ENCODE data around the gene MAP2K1. TPM values are rescaled to one million over a fixed set of nuclear protein-coding genes. Genes with fewer than 3 reads are reported as not detected.

The MAP2K1 gene
- total RNA-seq, 2 experiments from 2014 or later = 33.8 to 34.7 TPM

DNA sequence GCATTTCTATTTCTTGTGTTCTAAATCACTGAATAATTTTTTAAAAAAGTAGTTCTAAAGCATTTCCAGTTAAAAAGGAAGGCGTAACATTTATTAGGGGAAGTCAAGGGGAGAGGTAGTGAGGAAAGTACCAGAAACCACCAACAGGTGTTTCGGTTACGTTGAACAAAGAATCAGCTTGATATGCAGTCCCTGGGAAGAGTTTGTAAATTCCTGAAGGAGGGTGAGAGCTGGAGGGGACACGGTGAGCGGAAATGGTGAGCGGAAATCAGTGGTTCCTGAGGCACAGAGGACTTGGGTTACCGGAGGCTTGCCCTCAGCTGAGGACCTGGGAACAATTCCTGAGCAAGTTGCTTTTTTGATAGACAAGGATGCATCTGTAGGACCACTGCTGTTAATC, 17.8 kb downstream of the MAP2K1 start:
- Histone ChIP-seq H3K27me3 (ENCODE audit: control insufficient read depth in 1 of 2, insufficient read depth in 2 of 2, low read length in 2 of 2) (no peaks in the 10 kb centered on the region), H3K9me3 (ENCODE audit: control insufficient read depth in 1 of 2, insufficient read depth in 1 of 2, low read length in 2 of 2) (no peaks in the 10 kb centered on the region), H3K4me1 (ENCODE audit: insufficient read depth, low read length) (peaks cover 62% of the 10 kb centered on the region), H3K27ac (ENCODE audit: low read depth in 1 of 2, low read length in 2 of 2) (no peak overlapping the region), H3K36me3 (ENCODE audit: insufficient read depth, low read length) (peaks cover under 1% of the 10 kb centered on the region), H3K4me3 (ENCODE audit: low read length) (no peak overlapping the region)
- Mint-ChIP-seq H3K36me3 (ENCODE audit: low read depth) (peaks cover 8% of the 10 kb centered on the region), H3K9me3 (no peaks in the 10 kb centered on the region), H3K4me1 (ENCODE audit: low read depth) (peaks cover 92% of the 10 kb centered on the region), H3K27me3 (no peaks in the 10 kb centered on the region), H3K27ac (peak overlapping the region; percentile 70), H3K4me3 (peak overlapping the region; percentile 85)
- DNase-seq = no peak
- no peak for ATAC-seq (ENCODE audit: poor library complexity)
- POLR2A ChIA-PET = interaction anchor here (0.6 to 1.7 kb wide), 8 partner anchors 11 to 1752 kb away, joined by 3 to 5 read pairs (median 4); partner anchors contain the start of genes RPL4 and ZWILCH
- CTCF ChIA-PET = interaction anchor here (0.8 to 5.8 kb wide), 6 partner anchors 8 to 93 kb away, joined by 3 to 34 read pairs (median 4); partner anchors contain the start of genes MAP2K1 and SNAPC5
- TF ChIP-seq, protein P1, sequence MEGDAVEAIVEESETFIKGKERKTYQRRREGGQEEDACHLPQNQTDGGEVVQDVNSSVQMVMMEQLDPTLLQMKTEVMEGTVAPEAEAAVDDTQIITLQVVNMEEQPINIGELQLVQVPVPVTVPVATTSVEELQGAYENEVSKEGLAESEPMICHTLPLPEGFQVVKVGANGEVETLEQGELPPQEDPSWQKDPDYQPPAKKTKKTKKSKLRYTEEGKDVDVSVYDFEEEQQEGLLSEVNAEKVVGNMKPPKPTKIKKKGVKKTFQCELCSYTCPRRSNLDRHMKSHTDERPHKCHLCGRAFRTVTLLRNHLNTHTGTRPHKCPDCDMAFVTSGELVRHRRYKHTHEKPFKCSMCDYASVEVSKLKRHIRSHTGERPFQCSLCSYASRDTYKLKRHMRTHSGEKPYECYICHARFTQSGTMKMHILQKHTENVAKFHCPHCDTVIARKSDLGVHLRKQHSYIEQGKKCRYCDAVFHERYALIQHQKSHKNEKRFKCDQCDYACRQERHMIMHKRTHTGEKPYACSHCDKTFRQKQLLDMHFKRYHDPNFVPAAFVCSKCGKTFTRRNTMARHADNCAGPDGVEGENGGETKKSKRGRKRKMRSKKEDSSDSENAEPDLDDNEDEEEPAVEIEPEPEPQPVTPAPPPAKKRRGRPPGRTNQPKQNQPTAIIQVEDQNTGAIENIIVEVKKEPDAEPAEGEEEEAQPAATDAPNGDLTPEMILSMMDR (IDR thresholded peaks at IDR 0.05) = peak; percentile 13
- intact Hi-C loops (cut with DNase I, micrococcal nuclease) = loop anchor here in 1 of 2 experiments (5.0 kb wide), 1 partner anchor 47 kb away; the partner anchor contains the start of gene TIPIN

- peaks cover 8% of the 10 kb centered on the region for H3K36me3 Mint-ChIP-seq (ENCODE audit: low read depth)
- ChIA-PET POLR2A (interaction anchor here (0.7 to 1.7 kb wide), 6 partner anchors 12 to 110 kb away, joined by 3 to 5 read pairs (median 4); no protein-coding TSS in a partner anchor), CTCF (interaction anchor here (0.8 to 5.8 kb wide), 6 partner anchors 8 to 93 kb away, joined by 3 to 34 read pairs (median 4); partner anchors contain the start of genes MAP2K1 and SNAPC5)
- H3K27me3 Mint-ChIP-seq = no peaks in the 10 kb centered on the region
- DNase-seq (no peak), ATAC-seq (ENCODE audit: poor library complexity) (no peak)
- intact Hi-C loops (cut with DNase I, micrococcal nuclease) = no loop called here
- no peak overlapping the region for H3K27ac ChIP-seq (ENCODE audit: low read depth in 1 of 2, low read length in 2 of 2)
- peaks cover 66% of the 10 kb centered on the region for H3K4me1 ChIP-seq (ENCODE audit: insufficient read depth, low read length)
- H3K9me3 Mint-ChIP-seq = no peaks in the 10 kb centered on the region
- TF ChIP-seq, protein P1 (IDR thresholded peaks at IDR 0.05) = no peak
- peak overlapping the region; percentile 70 for H3K27ac Mint-ChIP-seq
- peaks cover 96% of the 10 kb centered on the region for H3K4me1 Mint-ChIP-seq (ENCODE audit: low read depth)
- H3K4me3 ChIP-seq (ENCODE audit: low read length) = no peak overlapping the region
- no peaks in the 10 kb centered on the region for H3K36me3 ChIP-seq (ENCODE audit: insufficient read depth, low read length)
- H3K27me3 ChIP-seq (ENCODE audit: control insufficient read depth in 1 of 2, insufficient read depth in 2 of 2, low read length in 2 of 2) = no peaks in the 10 kb centered on the region
- H3K9me3 ChIP-seq (ENCODE audit: control insufficient read depth in 1 of 2, insufficient read depth in 1 of 2, low read length in 2 of 2) = no peaks in the 10 kb centered on the region
- H3K4me3 Mint-ChIP-seq = peak overlapping the region; percentile 85
These were observed 18.3 kb downstream of the MAP2K1 start for GRCh38 chr15:66405007-66405406.

- no peak for ATAC-seq (ENCODE audit: poor library complexity)
- Mint-ChIP-seq H3K27ac (peak overlapping the region; percentile 31), H3K4me1 (ENCODE audit: low read depth) (peaks cover 96% of the 10 kb centered on the region), H3K27me3 (no peaks in the 10 kb centered on the region), H3K36me3 (ENCODE audit: low read depth) (peaks cover 2% of the 10 kb centered on the region), H3K9me3 (no peaks in the 10 kb centered on the region), H3K4me3 (peak overlapping the region; percentile 39)
- POLR2A ChIA-PET = interaction anchor here (1.0 to 1.7 kb wide), 3 partner anchors 12 to 30 kb away, joined by 3 to 5 read pairs (median 4); no protein-coding TSS in a partner anchor
- Histone ChIP-seq H3K4me3 (ENCODE audit: low read length) (no peak overlapping the region), H3K27ac (ENCODE audit: low read depth in 1 of 2, low read length in 2 of 2) (no peak overlapping the region), H3K9me3 (ENCODE audit: control insufficient read depth in 1 of 2, insufficient read depth in 1 of 2, low read length in 2 of 2) (no peaks in the 10 kb centered on the region), H3K27me3 (ENCODE audit: control insufficient read depth in 1 of 2, insufficient read depth in 2 of 2, low read length in 2 of 2) (no peaks in the 10 kb centered on the region), H3K4me1 (ENCODE audit: insufficient read depth, low read length) (peaks cover 68% of the 10 kb centered on the region), H3K36me3 (ENCODE audit: insufficient read depth, low read length) (no peaks in the 10 kb centered on the region)
- TF ChIP-seq, protein P1 (IDR thresholded peaks at IDR 0.05) = no peak
- no peak for DNase-seq
- CTCF ChIA-PET = interaction anchor here (0.9 to 5.8 kb wide), 4 partner anchors 7 to 19 kb away, joined by 3 to 34 read pairs (median 6); partner anchors contain the start of gene MAP2K1
- intact Hi-C loops (cut with DNase I, micrococcal nuclease) = no loop called here
These were observed 18.9 kb downstream of the MAP2K1 start for GRCh38 chr15:66405615-66406014.

Measured in CD4-positive, alpha-beta T cell (primary cell).